OCI-LY1 (cell line): ENCODE results near the gene ZNF341.

Experiments
- H2AFZ ChIP-seq: fragments of 200-600 bp; sonication (generic), shearing (Covaris generic); 2 replicates; pipeline ENCODE4 v1.6.0; 2014; ENCODE audit warnings: antibody characterized with exemption, mild to moderate bottlenecking, low read length
- H3F3A ChIP-seq: fragments of 200-600 bp; sonication (generic), shearing (Covaris generic); 2 replicates; pipeline ENCODE4 v1.6.0; 2014; ENCODE audit warnings: mild to moderate bottlenecking, antibody characterized with exemption, low read length, moderate library complexity; ENCODE audit not compliant: insufficient read depth
- H3K27ac ChIP-seq: fragments of 200-600 bp; sonication (generic); 2 replicates; pipeline ENCODE4 v1.5.1; 2014; ENCODE audit warnings: low read length, mixed run types, mild to moderate bottlenecking, low read depth; ENCODE audit not compliant: poor library complexity, severe bottlenecking
- H3K27me3 ChIP-seq: fragments of 200-600 bp; sonication (generic); 2 replicates; pipeline ENCODE4 v1.6.0; 2014; ENCODE audit warnings: antibody characterized with exemption, mild to moderate bottlenecking, low read length, moderate library complexity; ENCODE audit not compliant: insufficient read depth
- H3K36me3 ChIP-seq: fragments of 200-600 bp; sonication (generic); 2 replicates; pipeline ENCODE4 v1.6.1; 2014; ENCODE audit warnings: mild to moderate bottlenecking, antibody characterized with exemption, low read length, moderate library complexity, mixed read lengths; ENCODE audit not compliant: insufficient read depth
- H3K4me1 ChIP-seq: fragments of 200-600 bp; sonication (generic); 2 replicates; pipeline ENCODE4 v1.5.1; 2014; ENCODE audit warnings: mild to moderate bottlenecking, low read length, moderate library complexity; ENCODE audit not compliant: insufficient read depth, severe bottlenecking
- H3K4me2 ChIP-seq: fragments of 200-600 bp; sonication (generic), shearing (Covaris generic); 2 replicates; pipeline ENCODE4 v1.6.1; 2014; ENCODE audit warnings: low read length
- H3K4me3 ChIP-seq: fragments of 200-600 bp; sonication (generic); 2 replicates; pipeline ENCODE4 v1.5.1; 2014; ENCODE audit warnings: low read length, low read depth, mild to moderate bottlenecking, mixed read lengths; ENCODE audit not compliant: poor library complexity, severe bottlenecking
- H3K79me2 ChIP-seq: fragments of 200-600 bp; shearing (Covaris generic); 2 replicates; pipeline ENCODE4 v1.6.1; 2016; ENCODE audit warnings: mixed run types, low read length, mixed read lengths; ENCODE audit not compliant: insufficient read depth
- H3K9ac ChIP-seq: fragments of 200-600 bp; sonication (generic), shearing (Covaris generic); 2 replicates; pipeline ENCODE4 v1.6.1; 2014; ENCODE audit warnings: mild to moderate bottlenecking, low read length, mixed read lengths
- H3K9me2 ChIP-seq: fragments of 200-600 bp; sonication (generic), shearing (Covaris generic); 2 replicates; pipeline ENCODE4 v1.6.1; 2014; ENCODE audit warnings: low read depth, mild to moderate bottlenecking, low read length, mixed read lengths
- H3K9me3 ChIP-seq: fragments of 200-600 bp; shearing (Covaris generic); 2 replicates; pipeline ENCODE4 v1.6.1; 2014; ENCODE audit warnings: low read length, mixed read lengths
- H4K20me1 ChIP-seq: fragments of 200-600 bp; sonication (generic), shearing (Covaris generic); 2 replicates; pipeline ENCODE4 v1.6.0; 2016; ENCODE audit warnings: mild to moderate bottlenecking, low read length; ENCODE audit not compliant: insufficient read depth
- EZH2 ChIP-seq: fragments of 200-600 bp; sonication (generic), shearing (Covaris generic); IDR thresholded peaks from 2 replicates; pipeline ENCODE4 v1.8.0; 2017; ENCODE audit warnings: borderline replicate concordance, mixed run types, mild to moderate bottlenecking, antibody characterized with exemption, low read length, moderate library complexity, mixed read lengths
- TF ChIP-seq, protein P1 (sequence below): fragments of 200-600 bp; sonication (generic), shearing (Covaris generic); IDR thresholded peaks from 2 replicates; pipeline ENCODE4 v1.5.1; 2017; ENCODE audit warnings: mild to moderate bottlenecking, antibody characterized with exemption, low read length, moderate library complexity, mixed read lengths

Gene ZNF341

GRCh38 chr20:33838035-33838864 is 106.5 kb downstream of the ZNF341 start:
- Histone ChIP-seq H3K9ac (no peak overlapping the region), H3K27me3 (no peaks in the 10 kb centered on the region), H3K27ac (no peak overlapping the region), H3K4me1 (peaks cover 41% of the 10 kb centered on the region), H3K4me3 (no peak overlapping the region), H3K79me2 (peaks cover 61% of the 10 kb centered on the region), H2AFZ (no peak overlapping the region), H3K36me3 (peaks cover 31% of the 10 kb centered on the region), H3K4me2 (no peak overlapping the region), H3F3A (no peaks in the 10 kb centered on the region), H4K20me1 (no peaks in the 10 kb centered on the region), H3K9me2 (no peaks in the 10 kb centered on the region), H3K9me3 (0 out of 2 replicates have a peak, but pooled peaks cover 2% of the 10 kb centered on the region)
- no peak for TF ChIP-seq EZH2
- TF ChIP-seq, protein P1, sequence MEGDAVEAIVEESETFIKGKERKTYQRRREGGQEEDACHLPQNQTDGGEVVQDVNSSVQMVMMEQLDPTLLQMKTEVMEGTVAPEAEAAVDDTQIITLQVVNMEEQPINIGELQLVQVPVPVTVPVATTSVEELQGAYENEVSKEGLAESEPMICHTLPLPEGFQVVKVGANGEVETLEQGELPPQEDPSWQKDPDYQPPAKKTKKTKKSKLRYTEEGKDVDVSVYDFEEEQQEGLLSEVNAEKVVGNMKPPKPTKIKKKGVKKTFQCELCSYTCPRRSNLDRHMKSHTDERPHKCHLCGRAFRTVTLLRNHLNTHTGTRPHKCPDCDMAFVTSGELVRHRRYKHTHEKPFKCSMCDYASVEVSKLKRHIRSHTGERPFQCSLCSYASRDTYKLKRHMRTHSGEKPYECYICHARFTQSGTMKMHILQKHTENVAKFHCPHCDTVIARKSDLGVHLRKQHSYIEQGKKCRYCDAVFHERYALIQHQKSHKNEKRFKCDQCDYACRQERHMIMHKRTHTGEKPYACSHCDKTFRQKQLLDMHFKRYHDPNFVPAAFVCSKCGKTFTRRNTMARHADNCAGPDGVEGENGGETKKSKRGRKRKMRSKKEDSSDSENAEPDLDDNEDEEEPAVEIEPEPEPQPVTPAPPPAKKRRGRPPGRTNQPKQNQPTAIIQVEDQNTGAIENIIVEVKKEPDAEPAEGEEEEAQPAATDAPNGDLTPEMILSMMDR: peak; percentile 25

DNA sequence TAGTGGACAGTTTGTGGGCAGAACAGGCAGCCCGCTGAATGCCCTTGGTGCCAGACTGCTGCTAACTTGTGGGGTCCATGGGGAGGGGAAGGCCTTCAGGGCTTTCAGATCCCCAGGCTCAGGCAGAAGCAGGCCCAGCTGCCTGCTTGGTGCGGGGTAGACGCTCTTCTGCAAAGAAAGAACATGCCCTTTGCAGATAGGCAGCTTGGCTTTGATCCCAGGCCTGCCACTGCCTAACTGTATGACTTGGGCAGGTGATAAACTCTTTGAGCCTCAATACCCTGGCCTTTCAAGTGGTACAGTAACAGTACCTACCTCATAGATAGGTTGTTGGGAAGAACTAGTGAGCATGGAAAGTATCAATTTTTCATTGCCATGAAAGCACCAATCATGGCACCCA is 107.8 kb downstream of the ZNF341 start:
- H3K9ac ChIP-seq: no peak overlapping the region
- H3K9me2 ChIP-seq: no peaks in the 10 kb centered on the region
- no peaks in the 10 kb centered on the region for H3K27me3 ChIP-seq
- peaks cover 64% of the 10 kb centered on the region for H3K79me2 ChIP-seq
- TF ChIP-seq, protein P1: no peak
- TF ChIP-seq EZH2: no peak
- H3K4me3 ChIP-seq: no peak overlapping the region
- H3K9me3 ChIP-seq: 0 out of 2 replicates have a peak, but pooled peaks cover 2% of the 10 kb centered on the region
- H2AFZ ChIP-seq: no peak overlapping the region
- H4K20me1 ChIP-seq: 0 out of 2 replicates have a peak, but pooled peaks cover 3% of the 10 kb centered on the region
- no peaks in the 10 kb centered on the region for H3F3A ChIP-seq
- no peak overlapping the region for H3K27ac ChIP-seq
- H3K36me3 ChIP-seq: peaks cover 19% of the 10 kb centered on the region
- H3K4me1 ChIP-seq: peaks cover 49% of the 10 kb centered on the region
- no peak overlapping the region for H3K4me2 ChIP-seq

GRCh38 chr20:33840160-33840559 is 108.4 kb downstream of the ZNF341 start:
- Histone ChIP-seq H3K9me3 (0 out of 2 replicates have a peak, but pooled peaks cover 2% of the 10 kb centered on the region), H3K9me2 (no peaks in the 10 kb centered on the region), H3K27me3 (no peaks in the 10 kb centered on the region), H3F3A (no peaks in the 10 kb centered on the region), H3K9ac (no peak overlapping the region), H3K4me2 (no peak overlapping the region), H3K79me2 (peaks cover 60% of the 10 kb centered on the region), H3K36me3 (peaks cover 14% of the 10 kb centered on the region), H3K4me1 (peaks cover 49% of the 10 kb centered on the region), H2AFZ (no peak overlapping the region), H3K4me3 (no peak overlapping the region), H4K20me1 (0 out of 2 replicates have a peak, but pooled peaks cover 3% of the 10 kb centered on the region), H3K27ac (no peak overlapping the region)
- no peak for TF ChIP-seq EZH2
- TF ChIP-seq, protein P1: no peak
